Thyroid gland (tissue), 4 donors: ENCODE results near the gene VASP.

Experiments
- POLR2A ChIP-seq, 2 donors: fragments of 450-650 bp; IDR thresholded peaks; one replicate each; pipeline ENCODE4 v1.6.1; 2017; ENCODE audit warnings: antibody characterized with exemption in 2 of 2, mild to moderate bottlenecking in 2 of 2, moderate library complexity in 1 of 2
- TF ChIP-seq, protein P1 (sequence below), 6 experiments: fragments of 200-600 bp in 3 of 6; fragments of 450-650 bp in 3 of 6; sonication (generic) in 3 of 6; IDR thresholded peaks; one replicate each; pipeline ENCODE4 v1.5.1; 2016 to 2019; ENCODE audit warnings: antibody characterized with exemption in 6 of 6, mild to moderate bottlenecking in 2 of 6, inconsistent platforms in 1 of 6, moderate library complexity in 1 of 6

- TF ChIP-seq, protein P1, sequence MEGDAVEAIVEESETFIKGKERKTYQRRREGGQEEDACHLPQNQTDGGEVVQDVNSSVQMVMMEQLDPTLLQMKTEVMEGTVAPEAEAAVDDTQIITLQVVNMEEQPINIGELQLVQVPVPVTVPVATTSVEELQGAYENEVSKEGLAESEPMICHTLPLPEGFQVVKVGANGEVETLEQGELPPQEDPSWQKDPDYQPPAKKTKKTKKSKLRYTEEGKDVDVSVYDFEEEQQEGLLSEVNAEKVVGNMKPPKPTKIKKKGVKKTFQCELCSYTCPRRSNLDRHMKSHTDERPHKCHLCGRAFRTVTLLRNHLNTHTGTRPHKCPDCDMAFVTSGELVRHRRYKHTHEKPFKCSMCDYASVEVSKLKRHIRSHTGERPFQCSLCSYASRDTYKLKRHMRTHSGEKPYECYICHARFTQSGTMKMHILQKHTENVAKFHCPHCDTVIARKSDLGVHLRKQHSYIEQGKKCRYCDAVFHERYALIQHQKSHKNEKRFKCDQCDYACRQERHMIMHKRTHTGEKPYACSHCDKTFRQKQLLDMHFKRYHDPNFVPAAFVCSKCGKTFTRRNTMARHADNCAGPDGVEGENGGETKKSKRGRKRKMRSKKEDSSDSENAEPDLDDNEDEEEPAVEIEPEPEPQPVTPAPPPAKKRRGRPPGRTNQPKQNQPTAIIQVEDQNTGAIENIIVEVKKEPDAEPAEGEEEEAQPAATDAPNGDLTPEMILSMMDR (IDR thresholded peaks at IDR 0.05) = no peak
- no peak for TF ChIP-seq POLR2A (IDR thresholded peaks at IDR 0.05)
Measured at GRCh38 chr19:45515807-45516401, 8.6 kb downstream of the VASP start.
